ENCODE measurements around the gene KRT4. TPM values are rescaled to one million over a fixed set of nuclear protein-coding genes. Genes with fewer than 3 reads are reported as not detected.

The KRT4 gene
- total and polyA plus RNA-seq, 3 donors from 2014 or later = 0.19 TPM; not detected in 2

- WGBS, 2 donors = 91 to 94% methylated on average over 4 to 5 of the region's 5 CpGs
- H3K27me3 ChIP-seq = no peaks in the 10 kb centered on the region
- intact Hi-C loops (cut with DNase I; ENCODE audit: low total_unique reads) = no loop called here
- no peaks in the 10 kb centered on the region for H3K4me1 ChIP-seq
- no peak for DNase-seq
- no peaks in the 10 kb centered on the region for H3K36me3 ChIP-seq (ENCODE audit: low read depth, missing control alignments)
- TF ChIP-seq, protein P1, sequence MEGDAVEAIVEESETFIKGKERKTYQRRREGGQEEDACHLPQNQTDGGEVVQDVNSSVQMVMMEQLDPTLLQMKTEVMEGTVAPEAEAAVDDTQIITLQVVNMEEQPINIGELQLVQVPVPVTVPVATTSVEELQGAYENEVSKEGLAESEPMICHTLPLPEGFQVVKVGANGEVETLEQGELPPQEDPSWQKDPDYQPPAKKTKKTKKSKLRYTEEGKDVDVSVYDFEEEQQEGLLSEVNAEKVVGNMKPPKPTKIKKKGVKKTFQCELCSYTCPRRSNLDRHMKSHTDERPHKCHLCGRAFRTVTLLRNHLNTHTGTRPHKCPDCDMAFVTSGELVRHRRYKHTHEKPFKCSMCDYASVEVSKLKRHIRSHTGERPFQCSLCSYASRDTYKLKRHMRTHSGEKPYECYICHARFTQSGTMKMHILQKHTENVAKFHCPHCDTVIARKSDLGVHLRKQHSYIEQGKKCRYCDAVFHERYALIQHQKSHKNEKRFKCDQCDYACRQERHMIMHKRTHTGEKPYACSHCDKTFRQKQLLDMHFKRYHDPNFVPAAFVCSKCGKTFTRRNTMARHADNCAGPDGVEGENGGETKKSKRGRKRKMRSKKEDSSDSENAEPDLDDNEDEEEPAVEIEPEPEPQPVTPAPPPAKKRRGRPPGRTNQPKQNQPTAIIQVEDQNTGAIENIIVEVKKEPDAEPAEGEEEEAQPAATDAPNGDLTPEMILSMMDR (IDR thresholded peaks at IDR 0.05) = no peak
- no peak for TF ChIP-seq POLR2A (IDR thresholded peaks at IDR 0.05)
- H3K27ac ChIP-seq = no peak overlapping the region
- H3K4me3 ChIP-seq = no peak overlapping the region
- H3K9me3 ChIP-seq = no peaks in the 10 kb centered on the region
These were observed 47.4 kb downstream of the KRT4 start for GRCh38 chr12:52766351-52767019.

- Histone ChIP-seq H3K4me3 (no peak overlapping the region), H3K9me3 (no peaks in the 10 kb centered on the region), H3K27ac (no peak overlapping the region), H3K4me1 (no peaks in the 10 kb centered on the region), H3K36me3 (ENCODE audit: low read depth, missing control alignments) (no peaks in the 10 kb centered on the region), H3K27me3 (no peaks in the 10 kb centered on the region)
- 78 to 83% methylated on average over 1 of the region's 1 CpG for WGBS, 2 donors
- DNase-seq = no peak
- intact Hi-C loops (cut with DNase I; ENCODE audit: low total_unique reads) = no loop called here
- TF ChIP-seq POLR2A (IDR thresholded peaks at IDR 0.05) = no peak
- TF ChIP-seq, protein P1 (IDR thresholded peaks at IDR 0.05) = no peak
These were observed 48.2 kb downstream of the KRT4 start for GRCh38 chr12:52765702-52766101.

GRCh38 chr12:52763991-52764390, 49.9 kb downstream of the KRT4 start:
- 59 to 86% methylated on average over 2 of the region's 2 CpGs for WGBS, 2 donors

DNA sequence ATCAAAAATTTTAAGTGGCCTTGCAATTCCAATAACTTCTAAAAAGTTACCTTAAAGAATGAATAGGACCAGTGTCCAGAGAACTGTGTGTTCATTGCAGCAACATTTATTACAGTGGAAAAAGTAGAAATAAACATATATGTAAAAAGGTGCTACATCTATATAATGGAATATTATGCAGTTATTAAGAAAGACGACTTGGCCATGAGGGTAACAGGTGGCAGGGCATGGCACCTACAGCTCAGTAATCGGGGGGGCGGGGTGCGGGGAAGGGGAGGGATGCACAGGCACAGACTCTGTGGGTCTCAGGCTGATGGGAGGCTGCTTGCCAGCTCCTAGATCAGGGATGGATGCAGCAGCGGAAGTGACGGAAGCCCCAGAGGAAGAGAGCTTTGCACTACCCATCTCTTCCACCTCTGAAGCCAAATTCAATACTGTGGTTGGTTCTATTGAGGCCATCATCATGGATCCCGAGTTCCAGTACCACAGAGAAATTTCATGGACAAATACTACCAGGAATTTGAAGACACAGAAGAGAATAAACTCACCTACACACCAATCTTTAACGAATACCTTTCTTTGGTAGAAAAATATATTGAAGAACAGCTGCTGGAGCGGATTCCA, 50.8 kb downstream of the KRT4 start:
- Histone ChIP-seq H3K27me3 (no peaks in the 10 kb centered on the region), H3K9me3 (no peaks in the 10 kb centered on the region), H3K4me3 (no peak overlapping the region), H3K4me1 (no peaks in the 10 kb centered on the region), H3K27ac (no peak overlapping the region), H3K36me3 (ENCODE audit: low read depth, missing control alignments) (no peaks in the 10 kb centered on the region)
- 66 to 75% methylated on average over 9 of the region's 9 CpGs for WGBS, 2 donors
- no peak for DNase-seq
- TF ChIP-seq, protein P1 (IDR thresholded peaks at IDR 0.05) = no peak
- TF ChIP-seq POLR2A (IDR thresholded peaks at IDR 0.05) = no peak
- intact Hi-C loops (cut with DNase I; ENCODE audit: low total_unique reads) = no loop called here

More at GRCh38 chr12:52763991-52764390, 49.9 kb downstream of the KRT4 start:
- intact Hi-C loops (cut with DNase I; ENCODE audit: low total_unique reads) = no loop called here
- no peak for DNase-seq
- no peaks in the 10 kb centered on the region for H3K9me3 ChIP-seq
- H3K4me1 ChIP-seq = no peaks in the 10 kb centered on the region
- no peak overlapping the region for H3K4me3 ChIP-seq
- TF ChIP-seq, protein P1 (IDR thresholded peaks at IDR 0.05) = no peak
- TF ChIP-seq POLR2A (IDR thresholded peaks at IDR 0.05) = no peak
- H3K27ac ChIP-seq = no peak overlapping the region
- no peaks in the 10 kb centered on the region for H3K27me3 ChIP-seq
- H3K36me3 ChIP-seq (ENCODE audit: low read depth, missing control alignments) = no peaks in the 10 kb centered on the region

Measured in testis (tissue), 3 donors.